Peyer's patch (tissue), 4 donors: ENCODE measurements around the gene POLR2B.

ENCODE experiments used
- CTCF ChIP-seq, 6 experiments: fragments of 450-650 bp in 4 of 6; fragments of 200-600 bp in 2 of 6; sonication (generic) in 1 of 6; IDR thresholded peaks; one replicate each; pipeline ENCODE4 v1.5.1; 2017 to 2019; ENCODE audit warnings: antibody characterized with exemption in 6 of 6, mild to moderate bottlenecking in 3 of 6, moderate library complexity in 1 of 6
- POLR2A ChIP-seq, 2 donors: fragments of 450-650 bp; IDR thresholded peaks; one replicate each; pipeline ENCODE4 v1.5.1; 2017; ENCODE audit warnings: antibody characterized with exemption in 2 of 2, mild to moderate bottlenecking in 2 of 2, moderate library complexity in 2 of 2

GRCh38 chr4:57048590-57049304 is 70.1 kb downstream of the POLR2B start:
- TF ChIP-seq CTCF (IDR thresholded peaks at IDR 0.05): no peak
- TF ChIP-seq POLR2A (IDR thresholded peaks at IDR 0.05): no peak
